ACC112 (cell line): Measurements from ENCODE around the gene APLP2.
"Not testable (repeated sequence)": the region's sequence is repeated elsewhere in the genome, so short reads cannot be mapped to it uniquely, and the experiment has no call there.

Experiments used
- H2AFZ ChIP-seq: fragments of 200-600 bp; sonication (generic); one replicate; pipeline ENCODE4 v1.6.0; 2017; ENCODE audit warnings: antibody characterized with exemption, low read length; ENCODE audit not compliant: unreplicated experiment
- H3K27ac ChIP-seq: fragments of 200-600 bp; sonication (generic); 2 replicates; pipeline ENCODE4 v1.5.1; 2014; ENCODE audit warnings: low read depth, mild to moderate bottlenecking, antibody characterized with exemption, low read length, moderate library complexity
- H3K27me3 ChIP-seq: fragments of 200-600 bp; sonication (generic); 2 replicates; pipeline ENCODE4 v1.6.1; 2014; ENCODE audit warnings: mild to moderate bottlenecking, antibody characterized with exemption, low read length, moderate library complexity, mixed read lengths; ENCODE audit not compliant: insufficient read depth
- H3K36me3 ChIP-seq: fragments of 200-600 bp; sonication (generic); 2 replicates; pipeline ENCODE4 v1.6.1; 2016; ENCODE audit warnings: mild to moderate bottlenecking, antibody characterized with exemption, low read length, moderate library complexity, mixed read lengths; ENCODE audit not compliant: insufficient read depth
- H3K4me1 ChIP-seq: fragments of 200-600 bp; sonication (generic); one replicate; pipeline ENCODE4 v1.6.1; 2016; ENCODE audit warnings: low read length, mixed read lengths; ENCODE audit not compliant: insufficient read depth, unreplicated experiment, control insufficient read depth
- H3K4me3 ChIP-seq: fragments of 200-600 bp; sonication (generic); 2 replicates; pipeline ENCODE4 v1.5.1; 2014; ENCODE audit warnings: mild to moderate bottlenecking, low read depth, low read length
- H3K79me2 ChIP-seq: fragments of 200-600 bp; sonication (generic); one replicate; pipeline ENCODE4 v1.6.0; 2016; ENCODE audit warnings: low read length; ENCODE audit not compliant: control insufficient read depth, unreplicated experiment, insufficient read depth

The APLP2 gene

DNA sequence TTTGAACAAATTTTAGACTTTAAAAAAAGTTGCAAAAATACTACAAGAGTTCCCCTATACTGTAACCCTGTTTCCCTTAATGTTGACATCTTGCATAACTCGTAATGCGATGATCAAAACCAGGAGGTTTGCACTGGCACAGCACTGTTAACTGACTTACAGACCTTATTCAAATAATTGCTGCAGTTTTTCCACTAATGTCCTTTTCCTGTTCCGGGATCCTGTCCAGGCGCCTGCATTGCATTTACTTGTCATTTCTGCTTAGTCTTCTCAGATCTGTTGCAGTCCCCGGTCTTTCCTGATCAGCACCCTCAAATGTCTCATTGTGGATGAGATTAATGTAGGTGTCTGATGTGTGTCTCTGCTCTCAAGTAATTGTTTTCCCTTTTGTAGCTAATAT lies 32.0 kb downstream of the APLP2 start:
- Histone ChIP-seq H3K4me1 (peaks cover 33% of the 10 kb centered on the region), H2AFZ (no peak overlapping the region), H3K79me2 (peaks cover 59% of the 10 kb centered on the region), H3K4me3 (no peak overlapping the region), H3K27me3 (no peaks in the 10 kb centered on the region), H3K36me3 (no peaks in the 10 kb centered on the region), H3K27ac (no peak overlapping the region)

DNA sequence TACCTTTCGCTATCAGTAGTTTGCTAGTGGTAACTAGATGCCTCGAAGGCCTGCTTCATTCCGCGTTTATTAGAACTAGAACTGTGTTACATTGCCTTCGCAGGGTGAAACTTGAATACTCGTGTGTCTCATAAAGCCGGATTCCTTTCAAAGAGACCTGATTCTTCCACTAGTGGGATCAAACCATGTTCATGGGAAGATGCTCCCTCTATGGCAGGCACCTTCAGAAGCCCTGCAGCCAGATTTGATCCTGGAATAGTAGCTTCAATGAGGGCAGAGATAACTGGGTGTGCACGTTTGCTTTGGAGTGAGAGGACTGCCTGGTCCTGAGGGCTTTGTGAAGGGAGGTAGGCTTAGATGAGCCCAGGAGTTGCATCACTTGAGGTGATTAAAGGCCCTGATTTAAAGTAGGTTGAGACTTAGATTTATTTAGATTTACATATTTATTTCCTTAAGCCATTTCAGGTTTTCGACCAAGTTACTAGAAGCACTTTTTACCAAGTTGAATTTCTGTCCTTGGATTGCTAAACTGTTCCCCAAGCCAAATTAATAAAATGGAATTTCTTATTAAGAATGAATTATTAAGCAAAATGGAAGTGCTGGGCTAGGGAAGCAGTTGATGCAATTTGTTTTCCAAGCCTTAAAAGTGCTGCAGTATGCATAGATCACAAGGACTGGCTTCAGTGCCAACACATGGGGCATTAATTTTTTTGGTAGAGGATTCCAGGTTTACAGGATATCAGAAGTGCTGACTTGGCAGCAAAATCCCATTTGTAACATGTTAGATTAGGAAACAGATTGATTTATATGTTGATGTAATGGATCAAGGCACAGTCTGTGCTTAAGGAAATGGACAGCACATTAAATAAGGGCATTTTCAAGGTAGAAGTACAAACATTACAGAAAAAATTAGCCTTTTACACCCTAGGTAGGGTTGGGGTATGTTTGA lies 32.9 kb downstream of the APLP2 start:
- Histone ChIP-seq H3K27me3 (no peaks in the 10 kb centered on the region), H2AFZ (no peak overlapping the region), H3K27ac (peak overlapping the region; percentile 35), H3K4me3 (0 out of 2 replicates have a peak overlapping the region, but pooled peaks have one; percentile 15), H3K79me2 (peaks cover 52% of the 10 kb centered on the region), H3K36me3 (no peaks in the 10 kb centered on the region), H3K4me1 (peaks cover 33% of the 10 kb centered on the region)

DNA sequence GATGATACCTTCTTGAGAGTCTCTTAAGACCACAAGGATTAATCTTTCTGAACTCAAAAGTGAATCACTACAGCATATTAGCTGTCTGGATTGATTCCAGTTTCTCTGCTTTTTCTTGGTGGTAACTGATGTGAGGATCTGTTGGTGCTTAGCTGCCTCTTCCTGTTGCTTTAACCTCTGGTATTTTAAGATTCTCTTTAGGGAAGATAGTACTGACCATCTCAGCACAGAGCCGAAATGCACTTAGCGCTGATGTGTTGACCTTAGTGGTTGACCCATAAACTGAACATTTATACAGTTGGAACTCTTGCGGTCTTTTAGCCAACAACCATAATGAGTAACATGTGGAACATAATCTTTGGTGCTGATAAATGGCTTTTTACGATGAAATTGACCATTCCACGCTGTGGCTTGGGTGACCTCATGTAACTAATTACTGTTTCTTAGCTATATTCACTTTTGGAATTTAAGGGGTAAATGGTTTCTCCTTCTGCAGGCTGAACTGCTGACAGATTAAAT lies 33.7 kb downstream of the APLP2 start:
- Histone ChIP-seq H3K4me3 (0 out of 2 replicates have a peak overlapping the region, but pooled peaks have one; percentile 15), H3K4me1 (peaks cover 33% of the 10 kb centered on the region), H3K27me3 (no peaks in the 10 kb centered on the region), H3K36me3 (no peaks in the 10 kb centered on the region), H3K27ac (peak overlapping the region; percentile 35), H2AFZ (no peak overlapping the region), H3K79me2 (peaks cover 48% of the 10 kb centered on the region)

DNA sequence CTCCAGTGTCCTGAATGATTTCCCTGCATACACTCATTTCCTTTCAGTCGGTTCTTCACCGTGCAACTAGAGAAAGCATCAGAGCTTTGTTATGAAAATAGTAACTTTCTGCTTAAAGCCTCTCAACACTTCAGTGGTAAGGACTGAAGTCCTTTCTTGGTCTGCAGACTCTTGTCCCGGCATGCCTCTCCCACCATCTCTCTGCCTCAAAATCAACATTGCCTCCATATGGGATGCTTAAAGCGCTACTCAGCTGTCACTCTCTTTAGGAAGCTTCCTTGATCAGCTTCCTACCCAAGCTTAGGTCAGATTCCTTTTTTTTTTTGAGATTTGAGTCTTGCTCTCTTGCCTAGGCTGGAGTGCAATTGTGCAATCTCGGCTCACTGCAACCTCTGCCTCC lies 36.7 kb downstream of the APLP2 start:
- H2AFZ ChIP-seq: no peak overlapping the region
- peaks cover 24% of the 10 kb centered on the region for H3K4me1 ChIP-seq
- H3K4me3 ChIP-seq: no peak overlapping the region
- H3K27ac ChIP-seq: no peak overlapping the region
- H3K79me2 ChIP-seq: peaks cover 31% of the 10 kb centered on the region
- H3K27me3 ChIP-seq: no peaks in the 10 kb centered on the region
- peaks cover 3% of the 10 kb centered on the region; the same call in 1 of the 2 replicates for H3K36me3 ChIP-seq

DNA sequence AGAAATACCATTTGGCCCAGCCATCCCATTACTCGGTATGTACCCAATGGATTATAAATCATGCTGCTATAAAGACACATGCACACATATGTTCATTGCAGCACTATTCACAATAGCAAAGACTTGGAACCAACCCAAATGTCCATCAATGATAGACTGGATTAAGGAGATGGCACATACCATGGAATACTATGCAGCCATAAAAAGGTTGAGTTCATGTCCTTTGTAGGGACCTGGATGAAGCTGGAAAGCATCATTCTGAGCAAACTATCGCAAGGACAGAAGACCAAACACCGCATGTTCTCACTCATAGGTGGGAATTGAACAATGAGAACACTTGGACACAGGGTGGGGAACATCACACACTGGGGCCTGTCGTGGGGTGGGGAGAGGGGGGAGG lies 39.0 kb downstream of the APLP2 start:
- not testable (repeated sequence) for H3K4me1 ChIP-seq, H3K27me3 ChIP-seq, H2AFZ ChIP-seq, H3K4me3 ChIP-seq, H3K27ac ChIP-seq
- Histone ChIP-seq H3K79me2 (peaks cover 20% of the 10 kb centered on the region), H3K36me3 (peaks cover 13% of the 10 kb centered on the region; the same call in 1 of the 2 replicates)

DNA sequence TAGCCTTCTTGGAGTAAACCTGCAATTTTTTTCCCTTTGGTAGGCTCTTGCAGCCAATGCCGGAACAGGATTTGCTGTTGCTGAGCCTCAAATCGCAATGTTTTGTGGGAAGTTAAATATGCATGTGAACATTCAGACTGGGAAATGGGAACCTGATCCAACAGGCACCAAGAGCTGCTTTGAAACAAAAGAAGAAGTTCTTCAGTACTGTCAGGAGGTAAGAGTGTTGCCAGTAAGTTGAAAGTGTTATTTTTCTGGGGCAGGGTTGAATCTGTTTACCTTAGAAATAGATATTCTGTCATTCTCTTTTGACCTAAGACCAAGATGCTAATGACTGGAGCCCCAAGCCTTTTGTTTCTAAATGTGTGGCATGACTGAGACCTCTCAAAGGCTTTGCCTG lies 39.7 kb downstream of the APLP2 start:
- peaks cover 13% of the 10 kb centered on the region; the same call in 1 of the 2 replicates for H3K36me3 ChIP-seq
- H3K4me1 ChIP-seq: no peaks in the 10 kb centered on the region
- H3K79me2 ChIP-seq: peaks cover 17% of the 10 kb centered on the region
- no peak overlapping the region for H2AFZ ChIP-seq
- H3K27ac ChIP-seq: no peak overlapping the region
- H3K4me3 ChIP-seq: no peak overlapping the region
- no peaks in the 10 kb centered on the region for H3K27me3 ChIP-seq

DNA sequence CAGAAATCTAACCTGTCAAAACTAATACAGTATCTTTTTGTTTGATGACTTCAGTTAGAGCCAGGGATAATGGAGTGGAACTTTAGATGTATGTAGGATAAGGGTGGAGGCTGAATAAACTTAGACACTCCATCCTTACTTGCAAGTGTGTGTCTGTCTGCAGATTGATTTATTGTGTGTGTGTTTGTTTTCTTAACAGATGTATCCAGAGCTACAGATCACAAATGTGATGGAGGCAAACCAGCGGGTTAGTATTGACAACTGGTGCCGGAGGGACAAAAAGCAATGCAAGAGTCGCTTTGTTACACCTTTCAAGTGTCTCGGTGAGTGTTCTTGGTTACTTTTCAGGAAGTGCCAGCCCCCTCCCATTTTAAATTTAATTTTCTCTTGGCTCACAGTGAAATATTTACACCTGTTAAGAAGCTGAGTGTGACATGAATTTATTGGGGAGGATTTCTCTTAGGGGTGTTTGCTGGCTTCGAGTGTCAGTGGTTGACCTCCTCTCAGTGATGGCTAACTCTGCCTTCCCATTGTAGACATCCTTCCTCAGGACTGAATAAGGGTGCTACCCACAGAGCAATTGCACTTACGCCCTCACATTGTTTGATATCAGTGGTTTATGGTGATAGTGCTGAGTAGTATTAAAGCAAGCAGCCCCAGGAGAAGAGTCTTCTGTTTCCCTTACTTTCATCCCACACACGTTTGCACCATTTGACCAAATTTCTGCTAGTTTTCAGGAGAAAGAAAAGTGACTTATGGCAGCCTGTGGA lies 40.8 kb downstream of the APLP2 start:
- no peak overlapping the region for H2AFZ ChIP-seq
- H3K4me1 ChIP-seq: peaks cover 4% of the 10 kb centered on the region
- H3K4me3 ChIP-seq: no peak overlapping the region
- H3K27ac ChIP-seq: no peak overlapping the region
- peaks cover 8% of the 10 kb centered on the region for H3K79me2 ChIP-seq
- peaks cover 13% of the 10 kb centered on the region; the same call in 1 of the 2 replicates for H3K36me3 ChIP-seq
- H3K27me3 ChIP-seq: no peaks in the 10 kb centered on the region

DNA sequence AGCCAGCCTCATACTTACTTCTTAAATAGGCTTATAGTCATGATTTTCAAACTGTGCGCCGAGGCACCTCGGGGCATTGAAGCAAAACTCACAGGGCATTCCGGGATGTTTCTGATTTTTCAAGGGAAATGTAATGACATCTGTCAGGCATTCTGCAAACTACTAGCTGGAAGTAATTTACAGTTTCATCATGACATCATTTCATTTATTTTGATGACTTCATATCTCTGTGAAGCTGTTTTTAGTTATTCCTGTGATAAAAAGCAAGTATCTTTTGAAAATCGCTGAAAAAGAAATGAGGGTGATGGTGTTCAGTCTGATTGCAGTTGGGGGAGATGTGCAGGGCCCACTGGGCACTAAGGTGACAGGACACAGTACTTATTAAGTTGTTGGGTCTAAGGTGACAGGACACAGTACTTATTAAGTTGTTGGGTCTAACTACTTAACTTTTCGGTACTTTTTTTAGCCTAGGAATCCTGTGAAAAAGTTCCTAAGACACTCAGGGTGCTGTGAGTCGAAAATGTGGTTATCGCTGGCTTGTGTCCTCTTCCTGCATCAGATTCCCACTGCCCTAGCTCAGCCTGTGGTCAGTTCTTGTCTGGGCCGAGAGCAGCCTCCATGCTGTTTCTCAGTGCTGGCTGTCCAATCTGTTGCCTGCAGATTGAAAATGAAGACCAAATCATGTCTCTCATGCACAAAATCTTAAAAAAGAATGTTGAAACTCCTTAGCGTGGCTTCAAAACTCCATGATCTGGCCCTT lies 42.6 kb downstream of the APLP2 start:
- no peak overlapping the region for H2AFZ ChIP-seq
- H3K4me1 ChIP-seq: peaks cover 4% of the 10 kb centered on the region
- H3K79me2 ChIP-seq: no peaks in the 10 kb centered on the region
- peaks cover 13% of the 10 kb centered on the region; the same call in 1 of the 2 replicates for H3K36me3 ChIP-seq
- H3K4me3 ChIP-seq: no peak overlapping the region
- H3K27ac ChIP-seq: no peak overlapping the region
- no peaks in the 10 kb centered on the region for H3K27me3 ChIP-seq

DNA sequence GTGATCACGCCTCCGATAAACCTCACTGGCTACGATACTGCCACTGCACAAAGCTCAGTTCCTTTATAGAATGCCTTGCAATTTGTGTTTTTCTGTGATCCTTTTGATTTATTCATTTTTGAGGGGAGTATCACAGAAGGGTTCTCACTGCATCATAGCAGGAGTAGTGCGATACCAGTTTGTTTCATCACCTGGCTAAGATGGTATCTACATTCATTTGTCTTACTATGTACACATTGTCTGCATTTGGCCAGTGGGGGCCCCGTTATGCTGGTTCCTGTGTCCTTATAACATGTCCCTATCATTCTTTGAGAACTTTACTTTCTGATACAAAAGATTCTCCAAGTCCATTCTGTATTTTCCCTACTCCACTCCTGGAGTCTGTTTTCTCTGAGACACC lies 44.6 kb downstream of the APLP2 start:
- peaks cover 4% of the 10 kb centered on the region for H3K4me1 ChIP-seq

DNA sequence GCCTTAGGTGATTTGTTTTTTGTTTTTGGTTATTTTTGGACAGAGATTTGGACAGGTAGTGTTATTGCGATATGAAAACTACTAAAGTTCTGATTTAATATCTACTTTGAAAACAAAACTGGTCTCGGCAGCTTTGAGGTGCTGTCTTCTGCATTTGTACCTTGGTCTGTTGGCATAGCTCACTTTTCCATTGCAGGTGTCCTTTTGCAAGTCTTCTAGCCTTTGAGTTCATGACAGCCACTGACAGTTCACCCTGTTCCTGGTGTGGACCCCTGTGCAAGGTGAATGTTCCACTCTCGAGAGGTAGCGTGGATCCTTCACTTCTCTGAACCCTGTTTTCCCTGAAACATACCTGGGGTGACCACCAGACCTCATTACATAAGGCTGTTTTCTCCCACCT lies 45.0 kb downstream of the APLP2 start:
- H2AFZ ChIP-seq: no peak overlapping the region
- H3K36me3 ChIP-seq: peaks cover 13% of the 10 kb centered on the region; the same call in 1 of the 2 replicates
- no peak overlapping the region for H3K27ac ChIP-seq
- no peak overlapping the region for H3K4me3 ChIP-seq
- peaks cover 4% of the 10 kb centered on the region for H3K4me1 ChIP-seq
- no peaks in the 10 kb centered on the region for H3K79me2 ChIP-seq
- H3K27me3 ChIP-seq: no peaks in the 10 kb centered on the region

More for the DNA sequence above, 44.6 kb downstream of the APLP2 start:
- H3K27me3 ChIP-seq: no peaks in the 10 kb centered on the region
- no peak overlapping the region for H3K27ac ChIP-seq
- H3K4me3 ChIP-seq: no peak overlapping the region
- no peaks in the 10 kb centered on the region for H3K79me2 ChIP-seq
- peaks cover 13% of the 10 kb centered on the region; the same call in 1 of the 2 replicates for H3K36me3 ChIP-seq
- H2AFZ ChIP-seq: no peak overlapping the region
